Endothelial cell of umbilical vein (primary cell): ENCODE measurements around the gene TFF2. TPM values are rescaled to one million over a fixed set of nuclear protein-coding genes. Genes with fewer than 3 reads are reported as not detected.

Source experiments
- BruUV-seq: library from RNA; stranded (reverse); fragments of 400-500 nt; replicated peaks from 2 replicates; lab custom pipeline; 2021; lab: Mats Ljungman, UMichigan
- CTCF ChIA-PET: fragments of 300-600, 350-600 bp; sonication (Branson Sonifier 250); formaldehyde crosslinking; loops from one replicate; lab custom pipeline; 2021; ENCODE audit warnings: antibody characterized with exemption, inconsistent platforms; lab: Charles Lee
- POLR2A ChIA-PET: fragments of 300-600, 350-600 bp; sonication (Branson Sonifier 250); formaldehyde crosslinking; loops from one replicate; lab custom pipeline; 2021; ENCODE audit warnings: antibody characterized with exemption, inconsistent platforms; lab: Charles Lee
- DNase-seq: peaks from one replicate; pipeline ENCODE4 v3.0.0-alpha.2; 2011; ENCODE audit warnings: low read depth, low spot score
- FAIRE-seq: peaks from 2 replicates; lab custom pipeline; 2011; peaks lifted over from hg19 to GRCh38; lab: Jason Lieb, UNC
- H2AFZ ChIP-seq: 2 replicates; pipeline ENCODE4 v1.6.0; 2012; ENCODE audit warnings: low read depth, low read length, control low read depth, inconsistent platforms
- H3K27ac ChIP-seq: 2 replicates; pipeline ENCODE4 v1.5.1; 2011; ENCODE audit warnings: low read depth, mild to moderate bottlenecking, control low read depth, low read length, moderate library complexity; ENCODE audit not compliant: insufficient read depth
- H3K27me3 ChIP-seq, 2 experiments: 2 replicates each; pipeline versions ENCODE4 v1.6.0 to v1.6.1; 2011; ENCODE audit warnings: low read length in 2 of 2, mixed read lengths in 1 of 2; ENCODE audit not compliant: control insufficient read depth in 2 of 2, insufficient read depth in 2 of 2
- H3K36me3 ChIP-seq, 2 experiments: 2 replicates in 1 of 2; 3 replicates in 1 of 2; pipeline ENCODE4 v1.5.1; 2011; ENCODE audit warnings: low read length in 2 of 2, mild to moderate bottlenecking in 1 of 2, moderate library complexity in 1 of 2; ENCODE audit not compliant: control insufficient read depth in 2 of 2, insufficient read depth in 2 of 2; ENCODE audit errors: extremely low read depth in 1 of 2
- H3K4me1 ChIP-seq: 3 replicates; pipeline ENCODE4 v1.5.1; 2011; ENCODE audit warnings: mild to moderate bottlenecking, low read length; ENCODE audit not compliant: control insufficient read depth, insufficient read depth; ENCODE audit errors: extremely low read depth
- H3K4me2 ChIP-seq: 2 replicates; pipeline ENCODE4 v1.6.1; 2011; ENCODE audit warnings: low read length, control low read depth, mixed read lengths; ENCODE audit not compliant: insufficient read depth
- H3K4me3 ChIP-seq, 3 experiments: fragments of 200-600 bp in 1 of 3; sonication (generic), shearing (Covaris generic) in 1 of 3; replicated peaks in 1 of 3; 2 replicates each; pipeline ENCODE4 v1.5.1; 2011 to 2016; ENCODE audit warnings: control low read depth in 3 of 3, low read length in 3 of 3, mild to moderate bottlenecking in 2 of 3, inconsistent platforms in 1 of 3, low read depth in 1 of 3, moderate library complexity in 1 of 3; ENCODE audit not compliant: insufficient read depth in 1 of 3
- H3K79me2 ChIP-seq: 2 replicates; pipeline ENCODE4 v1.6.0; 2012; ENCODE audit warnings: low read length, inconsistent platforms; ENCODE audit not compliant: control insufficient read depth, insufficient read depth
- H3K9ac ChIP-seq: replicated peaks from 2 replicates; pipeline ENCODE3; 2011; ENCODE audit warnings: low read length, control low read depth; ENCODE audit not compliant: insufficient read depth; ENCODE audit errors: extremely low read depth
- H3K9me1 ChIP-seq: replicated peaks from 3 replicates; pipeline ENCODE4 v1.6.0; 2011; ENCODE audit warnings: mild to moderate bottlenecking, low read length; ENCODE audit not compliant: control insufficient read depth, insufficient read depth; ENCODE audit errors: extremely low read depth
- H3K9me3 ChIP-seq: replicated peaks from 2 replicates; pipeline ENCODE4 v1.5.1; 2012; ENCODE audit warnings: low read length, inconsistent platforms; ENCODE audit not compliant: control insufficient read depth, insufficient read depth
- H4K20me1 ChIP-seq: replicated peaks from 2 replicates; pipeline ENCODE3; 2011; ENCODE audit warnings: mild to moderate bottlenecking, low read length; ENCODE audit not compliant: control insufficient read depth, insufficient read depth; ENCODE audit errors: extremely low read depth
- CTCF ChIP-seq, 2 donors: IDR thresholded peaks; 1 replicate in 1 of 2; 2 replicates in 1 of 2; pipeline ENCODE4 v1.5.1; 2011; ENCODE audit warnings: low read length in 2 of 2, mild to moderate bottlenecking in 2 of 2, moderate library complexity in 2 of 2, control low read depth in 1 of 2, inconsistent platforms in 1 of 2, low read depth in 1 of 2; ENCODE audit not compliant: insufficient read depth in 1 of 2; ENCODE audit errors: extremely low read depth in 1 of 2
- EZH2 ChIP-seq: IDR thresholded peaks from 2 replicates; pipeline ENCODE4 v1.6.1; 2012; ENCODE audit warnings: borderline replicate concordance, low read depth, mild to moderate bottlenecking, moderate library complexity, low read length, inconsistent platforms; ENCODE audit not compliant: severe bottlenecking
- FOS ChIP-seq: IDR thresholded peaks from 2 replicates; pipeline ENCODE4 v1.6.1; 2011; ENCODE audit warnings: mild to moderate bottlenecking, low read length, moderate library complexity, borderline replicate concordance; ENCODE audit not compliant: insufficient read depth
- GATA2 ChIP-seq: IDR thresholded peaks from 2 replicates; pipeline ENCODE4 v1.7.0; 2011; ENCODE audit warnings: low read depth, mild to moderate bottlenecking, moderate library complexity, mixed read lengths, low read length; ENCODE audit not compliant: insufficient read length, insufficient read depth
- JUN ChIP-seq: IDR thresholded peaks from 2 replicates; pipeline ENCODE4 v1.6.1; 2011; ENCODE audit warnings: borderline replicate concordance, low read depth; ENCODE audit not compliant: insufficient read length, insufficient read depth
- MYC ChIP-seq: IDR thresholded peaks from one replicate; pipeline ENCODE4 v1.6.1; 2011; ENCODE audit warnings: mild to moderate bottlenecking, low read depth, low read length
- POLR2A ChIP-seq: IDR thresholded peaks from 2 replicates; pipeline ENCODE4 v1.6.1; 2012; ENCODE audit warnings: low read depth, mild to moderate bottlenecking, control low read depth, low read length
- POLR2AphosphoS5 ChIP-seq: IDR thresholded peaks from 2 replicates; pipeline ENCODE4 v1.6.1; 2012; ENCODE audit warnings: low read depth, mild to moderate bottlenecking, control low read depth, low read length, moderate library complexity; ENCODE audit not compliant: insufficient read depth
- dilution Hi-C: fragments of 300-500 bp; cut with MboI; formaldehyde crosslinking; loops from one replicate; pipeline ENCODE4 v1.15.0; 2019; ENCODE audit warnings: low sequenced_read_pairs; ENCODE audit not compliant: extremely low pct_ligation_motif_present
- intact Hi-C: fragments of 100-400 bp; cut with micrococcal nuclease; formaldehyde crosslinking; loops from one replicate; pipeline ENCODE4 v1.10.0; 2022
- polyA plus RNA-seq, 4 experiments: library from polyadenylated mRNA; depleted of rRNA in 3 of 4; stranded (reverse) in 3 of 4; unstranded in 1 of 4; fragments of >200 nt; gene quantifications; 2 replicates each; pipeline versions ENCODE4 v1.2.1 to v1.2.3, GENCODE V29; 2011 to 2012; ENCODE audit warnings: missing spikeins in 1 of 4
- total RNA-seq: library from RNA; stranded (reverse); gene quantifications from 2 replicates; pipeline ENCODE4 v1.2.3, GENCODE V29; 2021
- TF ChIP-seq, protein P1 (sequence below): IDR thresholded peaks from 2 replicates; pipeline ENCODE4 v1.6.1; 2011; ENCODE audit not compliant: insufficient read depth, insufficient read length

TFF2 gene
- total and polyA plus RNA-seq, 2 donors (not counting 3 experiments of a cell fraction or from before 2014, with no cell fraction given) = not detected

- no peak overlapping the region for H3K9ac ChIP-seq
- H3K4me3 ChIP-seq = no peak overlapping the region
- H3K27me3 ChIP-seq = peaks cover 0 to 18% of the 10 kb centered on the region in 2 experiments
- H3K4me2 ChIP-seq = no peak overlapping the region
- no peaks in the 10 kb centered on the region for H4K20me1 ChIP-seq
- ChIA-PET POLR2A (no interaction called here), CTCF (interaction anchor here (1.9 kb wide), 1 partner anchor 15 kb away, joined by 7 read pairs; no protein-coding TSS in a partner anchor)
- H2AFZ ChIP-seq = no peak overlapping the region
- H3K27ac ChIP-seq = no peak overlapping the region
- DNase-seq = no peak
- no peak for FAIRE-seq
- no peaks in the 10 kb centered on the region for H3K36me3 ChIP-seq
- intact Hi-C loops = no loop called here
- TF ChIP-seq EZH2 (no peak), POLR2AphosphoS5 (no peak), FOS (no peak), MYC (no peak), CTCF (IDR thresholded peaks at IDR 0.05; ENCODE audit: extremely low read depth in 1 of 2, insufficient read depth in 1 of 2, low read depth in 1 of 2, low read length in 2 of 2) (no peak), GATA2 (no peak), JUN (no peak), POLR2A (no peak)
- TF ChIP-seq, protein P1, sequence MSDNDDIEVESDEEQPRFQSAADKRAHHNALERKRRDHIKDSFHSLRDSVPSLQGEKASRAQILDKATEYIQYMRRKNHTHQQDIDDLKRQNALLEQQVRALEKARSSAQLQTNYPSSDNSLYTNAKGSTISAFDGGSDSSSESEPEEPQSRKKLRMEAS = no peak
- no peaks in the 10 kb centered on the region for H3K4me1 ChIP-seq
- no peaks in the 10 kb centered on the region for H3K9me3 ChIP-seq
- no peaks in the 10 kb centered on the region for H3K79me2 ChIP-seq
- no peaks in the 10 kb centered on the region for H3K9me1 ChIP-seq
- BruUV-seq = no TSS peak
- dilution Hi-C loops = no loop called here
These were observed 25.9 kb downstream of the TFF2 start for GRCh38 chr21:42324896-42325295.
